Cardiac muscle cell (in vitro differentiated cells and primary cell): ENCODE measurements around the gene ART3. TPM values are rescaled to one million over a fixed set of nuclear protein-coding genes. Genes with fewer than 3 reads are reported as not detected.
A peak's percentile ranks its signal among the peaks of the same experiment; 100 is the strongest.

Source experiments
- DNase-seq, 2 donors: peaks; one replicate each; pipeline versions ENCODE4 v3.0.0 to v3.0.0-alpha.2; 2010 to 2017; ENCODE audit warnings: low read depth in 1 of 2, low spot score in 1 of 2
- H3K27ac ChIP-seq: fragments of 200-600 bp; sonication (generic); 2 replicates; pipeline ENCODE4 v1.5.1; 2016
- H3K27me3 ChIP-seq: fragments of 200-600 bp; sonication (generic); 2 replicates; pipeline ENCODE4 v1.6.0; 2016; ENCODE audit warnings: control low read depth
- H3K36me3 ChIP-seq: fragments of 200-600 bp; sonication (generic); 2 replicates; pipeline ENCODE4 v1.5.1; 2016; ENCODE audit warnings: control low read depth
- H3K4me1 ChIP-seq: fragments of 200-600 bp; sonication (generic); 2 replicates; pipeline ENCODE4 v1.8.1; 2017; ENCODE audit warnings: low read depth, mild to moderate bottlenecking, mixed run types
- H3K4me3 ChIP-seq: fragments of 200-600 bp; sonication (generic); 2 replicates; pipeline ENCODE4 v1.5.1; 2016; ENCODE audit warnings: mild to moderate bottlenecking
- H3K9me3 ChIP-seq: fragments of 200-600 bp; sonication (generic); 2 replicates; pipeline ENCODE4 v1.5.1; 2017; ENCODE audit warnings: low read depth, mild to moderate bottlenecking, control low read depth
- polyA plus RNA-seq: library from polyadenylated mRNA; unstranded; fragments of >200 nt; fragmentation: Nextera tagmentation; extraction: Ambion mirVana; gene quantifications from 2 replicates; pipeline ENCODE4 v1.2.1, GENCODE V29; 2016
- total RNA-seq: library from RNA; depleted of rRNA; stranded (reverse); fragments of >200 nt; gene quantifications from 2 replicates; pipeline ENCODE4 v1.2.3, GENCODE V29; 2016
- TF ChIP-seq, protein P1 (sequence below): IDR thresholded peaks from 2 replicates; pipeline ENCODE4 v1.5.1; 2012; ENCODE audit warnings: low read depth, mild to moderate bottlenecking, low read length

Gene ART3
- total and polyA plus RNA-seq, 2 experiments from 2014 or later: 2.0 to 7.6 TPM

DNA sequence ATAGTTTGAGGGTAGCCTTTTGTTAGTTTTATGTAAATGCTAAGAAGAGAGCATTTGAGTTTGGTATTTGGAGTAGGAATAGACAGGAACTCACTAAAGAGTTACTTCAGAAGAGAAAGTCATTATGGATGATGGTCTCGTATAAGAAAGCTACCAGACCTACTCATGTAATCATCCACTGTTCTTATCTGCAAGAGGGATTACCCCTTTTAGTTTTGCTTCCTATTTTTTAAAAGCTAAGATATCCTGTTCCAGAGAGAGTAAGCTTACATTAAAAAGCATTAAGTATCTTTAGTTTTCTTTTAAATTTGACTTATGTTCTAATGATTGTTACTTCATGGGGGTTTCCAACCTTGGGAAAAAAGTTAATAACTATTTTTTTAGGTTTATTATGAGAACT, 12.5 kb upstream of the ART3 start:
- no peaks in the 10 kb centered on the region for H3K9me3 ChIP-seq
- no peaks in the 10 kb centered on the region for H3K27me3 ChIP-seq
- TF ChIP-seq, protein P1, sequence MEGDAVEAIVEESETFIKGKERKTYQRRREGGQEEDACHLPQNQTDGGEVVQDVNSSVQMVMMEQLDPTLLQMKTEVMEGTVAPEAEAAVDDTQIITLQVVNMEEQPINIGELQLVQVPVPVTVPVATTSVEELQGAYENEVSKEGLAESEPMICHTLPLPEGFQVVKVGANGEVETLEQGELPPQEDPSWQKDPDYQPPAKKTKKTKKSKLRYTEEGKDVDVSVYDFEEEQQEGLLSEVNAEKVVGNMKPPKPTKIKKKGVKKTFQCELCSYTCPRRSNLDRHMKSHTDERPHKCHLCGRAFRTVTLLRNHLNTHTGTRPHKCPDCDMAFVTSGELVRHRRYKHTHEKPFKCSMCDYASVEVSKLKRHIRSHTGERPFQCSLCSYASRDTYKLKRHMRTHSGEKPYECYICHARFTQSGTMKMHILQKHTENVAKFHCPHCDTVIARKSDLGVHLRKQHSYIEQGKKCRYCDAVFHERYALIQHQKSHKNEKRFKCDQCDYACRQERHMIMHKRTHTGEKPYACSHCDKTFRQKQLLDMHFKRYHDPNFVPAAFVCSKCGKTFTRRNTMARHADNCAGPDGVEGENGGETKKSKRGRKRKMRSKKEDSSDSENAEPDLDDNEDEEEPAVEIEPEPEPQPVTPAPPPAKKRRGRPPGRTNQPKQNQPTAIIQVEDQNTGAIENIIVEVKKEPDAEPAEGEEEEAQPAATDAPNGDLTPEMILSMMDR: no peak
- no peak overlapping the region for H3K4me3 ChIP-seq
- no peak overlapping the region for H3K27ac ChIP-seq
- no peaks in the 10 kb centered on the region for H3K4me1 ChIP-seq
- no peak for DNase-seq
- no peaks in the 10 kb centered on the region for H3K36me3 ChIP-seq

DNA sequence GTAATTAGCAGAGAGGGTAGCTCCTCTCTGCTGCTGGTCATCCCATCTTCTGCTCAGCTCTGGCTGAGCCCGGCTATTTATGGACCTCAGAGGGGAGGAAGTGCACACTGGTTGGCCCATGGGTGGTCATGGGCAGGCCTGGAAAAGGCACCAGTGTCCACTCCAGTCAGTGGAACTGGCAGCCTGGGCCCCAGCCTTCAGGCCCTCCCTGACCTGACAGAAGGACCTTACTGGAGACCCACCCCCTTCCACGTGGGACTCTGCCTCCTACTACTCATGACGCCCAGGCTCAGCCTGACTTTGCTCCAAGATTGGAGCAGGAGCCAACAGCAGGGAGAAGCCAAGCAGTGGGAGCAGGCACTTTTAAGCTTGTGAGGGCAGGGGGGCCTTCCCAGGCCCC, 8.0 kb upstream of the ART3 start:
- no peaks in the 10 kb centered on the region for H3K9me3 ChIP-seq
- TF ChIP-seq, protein P1: no peak
- H3K36me3 ChIP-seq: no peaks in the 10 kb centered on the region
- H3K4me3 ChIP-seq: no peak overlapping the region
- no peak overlapping the region for H3K27ac ChIP-seq
- H3K4me1 ChIP-seq: no peaks in the 10 kb centered on the region
- no peak for DNase-seq
- H3K27me3 ChIP-seq: no peaks in the 10 kb centered on the region

DNA sequence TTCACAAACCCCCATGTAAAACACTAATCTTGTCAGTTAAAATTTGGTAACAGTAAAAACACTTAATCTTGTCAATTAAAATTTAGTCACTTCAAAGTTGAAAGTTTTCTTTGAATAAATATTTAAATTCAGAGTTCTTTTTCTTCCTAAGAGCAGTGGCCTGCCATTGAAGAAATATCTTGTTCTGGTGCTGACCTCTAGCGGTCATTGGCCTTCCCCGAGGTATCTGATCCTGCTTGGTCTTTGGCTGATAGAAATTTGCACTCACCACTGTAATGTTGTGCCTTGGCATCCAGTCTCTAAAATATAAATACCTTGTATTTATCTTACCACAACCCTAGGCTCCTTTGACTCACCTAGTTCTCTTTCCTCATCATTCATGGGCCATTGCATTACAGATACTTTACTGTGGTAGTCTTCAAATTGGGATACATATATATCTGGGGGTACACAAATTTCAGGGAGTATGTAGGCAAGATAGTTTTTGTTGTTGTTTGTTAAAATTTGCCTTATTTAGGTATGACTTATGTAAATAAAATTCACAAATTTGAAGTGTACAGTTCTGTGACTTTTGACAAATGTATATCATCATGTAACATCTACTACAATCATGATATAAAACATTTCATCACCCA, 6.7 kb upstream of the ART3 start:
- Histone ChIP-seq H3K4me3 (no peak overlapping the region), H3K4me1 (no peaks in the 10 kb centered on the region), H3K9me3 (no peaks in the 10 kb centered on the region), H3K27me3 (no peaks in the 10 kb centered on the region), H3K27ac (no peak overlapping the region), H3K36me3 (no peaks in the 10 kb centered on the region)
- peak; percentile 80 to 83 for DNase-seq
- TF ChIP-seq, protein P1: peak; percentile 89

DNA sequence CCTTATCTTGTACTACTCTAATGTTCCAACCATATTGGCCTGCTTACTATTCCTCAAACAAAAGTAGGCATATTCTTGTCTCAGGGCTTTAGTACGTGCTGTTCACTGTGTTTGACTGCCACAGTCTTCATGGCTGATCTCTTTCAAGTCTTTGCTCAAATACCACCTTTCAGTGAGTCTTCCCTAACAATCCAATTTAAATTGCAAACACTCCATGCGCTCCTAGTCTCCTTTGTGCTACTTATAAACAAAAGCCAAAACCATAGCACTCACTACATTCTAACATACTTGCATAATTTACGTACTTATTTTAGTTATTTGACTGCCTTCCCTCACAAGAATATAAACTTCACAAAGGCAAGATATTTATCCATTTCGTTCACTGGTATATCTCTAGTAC, 1.7 kb upstream of the ART3 start:
- Histone ChIP-seq H3K36me3 (no peaks in the 10 kb centered on the region), H3K27ac (no peak overlapping the region), H3K4me3 (no peak overlapping the region), H3K4me1 (peaks cover 19% of the 10 kb centered on the region), H3K9me3 (no peaks in the 10 kb centered on the region), H3K27me3 (no peaks in the 10 kb centered on the region)
- DNase-seq: no peak
- TF ChIP-seq, protein P1: no peak

DNA sequence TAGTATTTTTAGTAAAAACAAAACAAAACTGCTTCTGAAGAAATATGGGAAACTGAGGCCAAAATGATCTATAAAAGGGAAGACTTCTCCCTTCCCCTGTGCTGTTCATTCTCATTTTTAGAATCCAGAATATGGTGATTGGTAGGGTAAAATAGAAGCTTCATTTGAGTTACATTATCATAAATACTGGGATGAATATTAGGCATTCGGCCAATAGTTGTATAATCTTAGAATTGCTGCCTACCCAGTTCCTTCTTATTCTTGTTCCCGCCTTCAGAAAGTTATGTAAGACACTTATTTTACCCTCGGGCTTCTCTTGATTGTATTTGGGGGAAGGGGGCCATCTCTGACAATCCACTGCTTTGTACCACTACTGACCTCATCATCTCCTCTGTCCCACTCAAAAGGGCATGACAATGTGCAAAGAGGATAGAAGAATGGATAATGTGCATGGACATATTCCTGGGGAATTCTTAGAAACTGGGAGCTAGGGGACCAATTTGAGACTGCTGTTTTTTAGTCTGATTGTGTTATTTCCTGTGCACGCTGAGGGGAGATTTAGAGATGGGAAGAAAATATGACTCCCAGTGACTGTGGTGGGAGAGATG, 588 bp downstream of the ART3 start:
- H3K9me3 ChIP-seq: no peaks in the 10 kb centered on the region
- H3K27me3 ChIP-seq: no peaks in the 10 kb centered on the region
- TF ChIP-seq, protein P1: no peak
- H3K36me3 ChIP-seq: no peaks in the 10 kb centered on the region
- peak overlapping the region; percentile 73 for H3K27ac ChIP-seq
- no peak for DNase-seq
- H3K4me1 ChIP-seq: peaks cover 26% of the 10 kb centered on the region
- no peak overlapping the region for H3K4me3 ChIP-seq
